Posterior vena cava (tissue), 2 donors: Measurements from ENCODE around the gene SPIRE1. TPM values are rescaled to one million over a fixed set of nuclear protein-coding genes. Genes with fewer than 3 reads are reported as not detected.

Source experiments
- DNase-seq: peaks from one replicate; pipeline ENCODE4 v3.0.0-alpha.2; 2020; ENCODE audit warnings: low spot score
- intact Hi-C, 2 donors: fragments of 100-400 bp; cut with DNase I; formaldehyde crosslinking; loops; one replicate each; pipeline versions ENCODE4 v1.14.1 to v1.14.2; 2022 to 2023
- total RNA-seq, 2 donors: library from RNA; stranded (reverse); fragmentation: NEBNext Ultra II Directional; extraction: Animal tissue kit (Norgen Biotek cat#: 25700); gene quantifications; one replicate each; pipeline ENCODE4 v1.2.1, GENCODE V29; 2021
- donor health status: DM: yes; HTN: yes; CAD: no.
- donor health status: DM: yes; HTN: yes; CAD: no.

SPIRE1 gene
- total RNA-seq, 2 donors from 2014 or later, result 32.3 to 47.8 TPM

GRCh38 chr18:12410081-12410481 is 247.8 kb downstream of the SPIRE1 start:
- no peak for DNase-seq
- intact Hi-C loops, result no loop called here

- DNase-seq, result no peak
- intact Hi-C loops, result no loop called here
These were observed 248.4 kb downstream of the SPIRE1 start for GRCh38 chr18:12409469-12409868.

- peak; percentile 80 for DNase-seq
- intact Hi-C loops, result no loop called here
These were observed 249.5 kb downstream of the SPIRE1 start for GRCh38 chr18:12408247-12408869.

- peak; percentile 64 for DNase-seq
- intact Hi-C loops, result no loop called here
These were observed 251.4 kb downstream of the SPIRE1 start for GRCh38 chr18:12406371-12407111.

- intact Hi-C loops, result no loop called here
- DNase-seq, result peak; percentile 16
These were observed 252.8 kb downstream of the SPIRE1 start for GRCh38 chr18:12405066-12405465.

GRCh38 chr18:12403601-12404506 is 254.1 kb downstream of the SPIRE1 start:
- intact Hi-C loops, result no loop called here
- peak; percentile 12 for DNase-seq

- DNase-seq, result peak; percentile 66
- intact Hi-C loops, result no loop called here
These were observed 256.0 kb downstream of the SPIRE1 start for GRCh38 chr18:12401881-12402280.

GRCh38 chr18:12399231-12399630 is 258.7 kb downstream of the SPIRE1 start:
- intact Hi-C loops, result loop anchor here in 1 of 2 donors (5.0 kb wide), 1 partner anchor 258 kb away; the partner anchor contains the start of gene SPIRE1
- DNase-seq, result peak; percentile 22

- intact Hi-C loops, result loop anchor here in 1 of 2 donors (5.0 kb wide), 1 partner anchor 259 kb away; the partner anchor contains the start of gene SPIRE1
- peak; percentile 5 for DNase-seq
These were observed 259.3 kb downstream of the SPIRE1 start for GRCh38 chr18:12398625-12399024.

GRCh38 chr18:12397793-12398192 is 260.1 kb downstream of the SPIRE1 start:
- intact Hi-C loops, result loop anchor here in 1 of 2 donors (5.0 kb wide), 1 partner anchor 260 kb away; the partner anchor contains the start of gene SPIRE1
- DNase-seq, result peak; percentile 59

- intact Hi-C loops, result loop anchor here in 1 of 2 donors (5.0 kb wide), 1 partner anchor 260 kb away; the partner anchor contains the start of gene SPIRE1
- peak; percentile 22 for DNase-seq
These were observed 260.7 kb downstream of the SPIRE1 start for GRCh38 chr18:12397254-12397653.

Other genes with a start within 250 kb of the SPIRE1 start
- 1 to 10 TPM; 2.8 to 4.5 TPM for gene CEP76, start 44.6 kb upstream of the SPIRE1 start, total RNA-seq
- gene PSMG2, start 44.9 kb upstream of the SPIRE1 start, total RNA-seq, result 10 to 100 TPM; 60.6 to 62.3 TPM
- 10 to 100 TPM; 29.2 to 36.8 TPM for gene PTPN2, start 226.1 kb upstream of the SPIRE1 start, total RNA-seq